OCI-LY3 (cell line): ENCODE data around the gene SOWAHA.
"Not testable (repeated sequence)": the region's sequence is repeated elsewhere in the genome, so short reads cannot be mapped to it uniquely, and the experiment has no call there.

Experiments
- H2AFZ ChIP-seq: fragments of 200-600, 300-600 bp; shearing (Covaris generic); 2 replicates; pipeline ENCODE4 v1.6.0; 2014; ENCODE audit warnings: antibody characterized with exemption, low read depth, low read length
- H3K27ac ChIP-seq: fragments of 200-600, 300-600 bp; sonication (generic); 2 replicates; pipeline ENCODE4 v1.5.1; 2014; ENCODE audit warnings: mild to moderate bottlenecking, low read length, moderate library complexity, mixed read lengths
- H3K27me3 ChIP-seq: fragments of 200-600, 300-600 bp; sonication (generic); 2 replicates; pipeline ENCODE4 v1.6.1; 2014; ENCODE audit warnings: low read depth, low read length, mixed read lengths
- H3K36me3 ChIP-seq: fragments of 200-600, 300-600 bp; sonication (generic); replicated peaks from 2 replicates; pipeline ENCODE3; 2014; ENCODE audit warnings: low read depth, low read length, mixed read lengths
- H3K4me1 ChIP-seq: fragments of 300-600, 200-600 bp; sonication (generic); 2 replicates; pipeline ENCODE4 v1.6.1; 2014; ENCODE audit warnings: low read length, mixed read lengths
- H3K4me2 ChIP-seq: fragments of 200-600, 300-600 bp; sonication (generic); 2 replicates; pipeline ENCODE4 v1.6.1; 2014; ENCODE audit warnings: low read length, mixed read lengths
- H3K4me3 ChIP-seq: fragments of 300-600, 200-600 bp; sonication (generic); 2 replicates; pipeline ENCODE4 v1.5.1; 2014; ENCODE audit warnings: antibody characterized with exemption, mild to moderate bottlenecking, low read length, moderate library complexity
- H3K79me2 ChIP-seq: fragments of 300-600, 200-600 bp; shearing (Covaris generic); 2 replicates; pipeline ENCODE4 v1.6.1; 2014; ENCODE audit warnings: mild to moderate bottlenecking, low read length, mixed read lengths
- H3K9ac ChIP-seq: fragments of 300-600, 200-600 bp; shearing (Covaris generic); 2 replicates; pipeline ENCODE4 v1.6.0; 2014; ENCODE audit warnings: mild to moderate bottlenecking, low read length, moderate library complexity
- H3K9me3 ChIP-seq: fragments of 200-600, 300-600 bp; shearing (Covaris generic); 2 replicates; pipeline ENCODE4 v1.6.1; 2014; ENCODE audit warnings: low read length, mixed read lengths; ENCODE audit not compliant: insufficient read depth
- H4K20me1 ChIP-seq: fragments of 200-600, 300-600 bp; sonication (generic); 2 replicates; pipeline ENCODE4 v1.6.1; 2016; ENCODE audit warnings: low read length, mixed read lengths; ENCODE audit not compliant: insufficient read depth
- CTCF ChIP-seq: fragments of 200-600, 300-600 bp; sonication (generic); IDR thresholded peaks from 2 replicates; pipeline ENCODE4 v1.5.1; 2014; ENCODE audit warnings: antibody characterized with exemption, low read length, low read depth
- EZH2phosphoT487 ChIP-seq: fragments of 200-600 bp; shearing (Covaris generic); IDR thresholded peaks from 2 replicates; pipeline ENCODE4 v1.6.1; 2018; ENCODE audit warnings: antibody characterized with exemption, mixed run types, low read depth

The SOWAHA gene

GRCh38 chr5:132797651-132798050 lies 15.5 kb upstream of the SOWAHA start:
- H3K36me3 ChIP-seq: no peaks in the 10 kb centered on the region
- no peak overlapping the region for H3K9ac ChIP-seq
- peaks cover 5% of the 10 kb centered on the region; the same call in 1 of the 2 replicates for H3K27me3 ChIP-seq
- H3K4me2 ChIP-seq: no peak overlapping the region
- H3K4me1 ChIP-seq: no peaks in the 10 kb centered on the region
- H4K20me1 ChIP-seq: no peaks in the 10 kb centered on the region
- no peaks in the 10 kb centered on the region for H3K9me3 ChIP-seq
- no peak overlapping the region for H3K4me3 ChIP-seq
- TF ChIP-seq EZH2phosphoT487 (no peak), CTCF (no peak)
- H2AFZ ChIP-seq: no peak overlapping the region
- H3K79me2 ChIP-seq: no peaks in the 10 kb centered on the region
- no peak overlapping the region for H3K27ac ChIP-seq

DNA sequence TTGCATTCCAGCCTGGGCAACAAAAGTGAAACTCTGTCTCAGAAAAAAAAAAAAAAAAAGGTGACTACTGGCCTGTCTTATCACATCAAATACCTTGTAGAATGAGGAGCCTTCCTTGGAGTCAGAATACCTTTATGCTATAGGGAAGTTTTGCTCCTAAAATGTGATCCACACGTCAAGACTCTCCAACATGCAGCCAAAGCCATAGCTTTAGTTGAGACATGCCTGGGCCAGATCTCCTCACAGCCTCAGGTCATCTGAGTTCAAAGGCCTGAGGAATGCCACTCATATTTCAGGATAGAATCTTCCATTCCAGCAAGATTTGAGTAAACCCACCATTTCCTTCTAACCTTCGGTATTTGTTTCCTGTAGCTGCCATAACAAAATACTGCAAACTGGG lies 13.7 kb upstream of the SOWAHA start:
- Histone ChIP-seq H3K4me1 (no peaks in the 10 kb centered on the region), H3K27ac (no peak overlapping the region), H3K4me3 (no peak overlapping the region), H3K9ac (no peak overlapping the region), H4K20me1 (no peaks in the 10 kb centered on the region), H3K9me3 (no peaks in the 10 kb centered on the region), H3K27me3 (peaks cover 5% of the 10 kb centered on the region; the same call in 1 of the 2 replicates), H3K4me2 (no peak overlapping the region), H3K79me2 (no peaks in the 10 kb centered on the region), H3K36me3 (no peaks in the 10 kb centered on the region), H2AFZ (no peak overlapping the region)
- no peak for TF ChIP-seq CTCF
- TF ChIP-seq EZH2phosphoT487: no peak

GRCh38 chr5:132800545-132800944 lies 12.6 kb upstream of the SOWAHA start:
- Histone ChIP-seq H3K79me2 (no peaks in the 10 kb centered on the region), H3K36me3 (no peaks in the 10 kb centered on the region), H3K27ac (no peak overlapping the region), H4K20me1 (no peaks in the 10 kb centered on the region), H3K4me1 (no peaks in the 10 kb centered on the region), H3K4me3 (no peak overlapping the region), H3K9me3 (no peaks in the 10 kb centered on the region), H2AFZ (no peak overlapping the region), H3K9ac (no peak overlapping the region), H3K4me2 (no peak overlapping the region), H3K27me3 (peaks cover 5% of the 10 kb centered on the region; the same call in 1 of the 2 replicates)
- TF ChIP-seq CTCF: no peak
- TF ChIP-seq EZH2phosphoT487: no peak

GRCh38 chr5:132802044-132802684 lies 10.9 kb upstream of the SOWAHA start:
- Histone ChIP-seq H3K27ac (no peak overlapping the region), H3K79me2 (no peaks in the 10 kb centered on the region), H3K4me1 (no peaks in the 10 kb centered on the region), H3K9ac (no peak overlapping the region), H4K20me1 (no peaks in the 10 kb centered on the region), H3K9me3 (no peaks in the 10 kb centered on the region), H3K27me3 (peaks cover 5% of the 10 kb centered on the region; the same call in 1 of the 2 replicates), H3K4me3 (no peak overlapping the region), H3K36me3 (no peaks in the 10 kb centered on the region), H3K4me2 (no peak overlapping the region), H2AFZ (no peak overlapping the region)
- TF ChIP-seq CTCF: no peak
- TF ChIP-seq EZH2phosphoT487: no peak

DNA sequence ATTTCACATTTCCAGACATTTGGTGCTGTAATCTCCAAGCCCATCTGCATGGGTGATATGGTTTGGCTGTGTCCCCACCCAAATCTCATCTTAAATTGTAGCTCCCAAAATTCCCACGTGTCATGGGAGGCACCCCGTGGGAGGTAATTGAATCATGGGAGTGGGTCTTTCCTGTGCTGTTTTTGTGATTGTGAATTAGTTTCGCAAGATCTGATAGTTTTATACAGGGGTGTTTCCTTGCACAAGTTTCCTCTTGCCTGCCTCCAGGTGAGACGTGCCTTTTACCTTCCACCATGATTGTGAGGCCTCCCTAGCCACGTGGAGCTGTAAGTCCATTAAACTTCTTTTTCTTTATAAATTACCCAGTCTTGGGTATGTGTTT lies 10.4 kb upstream of the SOWAHA start:
- not testable (repeated sequence) for H3K4me2 ChIP-seq, H4K20me1 ChIP-seq, H3K9ac ChIP-seq, H2AFZ ChIP-seq, H3K36me3 ChIP-seq, H3K4me1 ChIP-seq, H3K9me3 ChIP-seq, H3K27ac ChIP-seq, H3K27me3 ChIP-seq, H3K4me3 ChIP-seq, H3K79me2 ChIP-seq

DNA sequence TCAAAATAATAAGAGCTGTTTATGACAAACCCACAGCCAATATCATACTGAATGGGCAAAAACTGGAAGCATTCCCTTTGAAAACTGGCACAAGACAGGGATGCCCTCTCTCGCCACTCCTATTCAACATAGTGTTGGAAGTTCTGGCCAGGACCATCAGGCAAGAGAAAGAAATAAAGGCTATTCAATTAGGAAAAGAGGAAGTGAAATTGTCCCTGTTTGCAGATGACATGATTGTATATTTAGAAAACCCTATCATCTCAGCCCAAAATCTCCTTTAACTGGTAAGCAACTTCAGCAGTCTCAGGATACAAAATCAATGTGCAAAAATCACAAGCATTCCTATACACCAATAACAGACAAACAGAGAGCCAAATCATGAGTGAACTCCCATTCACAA lies 8.9 kb upstream of the SOWAHA start:
- H3K27me3 ChIP-seq, H3K79me2 ChIP-seq, H3K4me3 ChIP-seq, H2AFZ ChIP-seq, H3K36me3 ChIP-seq, H3K9me3 ChIP-seq, H3K9ac ChIP-seq, H3K4me2 ChIP-seq, H4K20me1 ChIP-seq, H3K4me1 ChIP-seq, H3K27ac ChIP-seq: not testable (repeated sequence)
